Neural crest cell (in vitro differentiated cells): ENCODE results near the gene RALY. TPM values are rescaled to one million over a fixed set of nuclear protein-coding genes. Genes with fewer than 3 reads are reported as not detected.

ENCODE experiments used
- DNase-seq: peaks from one replicate; pipeline ENCODE4 v3.0.0; 2021; ENCODE audit warnings: low read depth, mixed read lengths, low spot score
- H3K27ac Mint-ChIP-seq: one replicate; pipeline ENCODE4 v1.8.0; 2021; ENCODE audit warnings: mild to moderate bottlenecking, mixed read lengths; ENCODE audit not compliant: unreplicated experiment
- H3K27me3 Mint-ChIP-seq: 2 replicates; pipeline ENCODE4 v1.8.0; 2021; ENCODE audit warnings: low read depth, mild to moderate bottlenecking, mixed read lengths
- H3K36me3 Mint-ChIP-seq: 2 replicates; pipeline ENCODE4 v1.8.0; 2021; ENCODE audit warnings: low read depth, mild to moderate bottlenecking, mixed read lengths
- H3K4me1 Mint-ChIP-seq: 2 replicates; pipeline ENCODE4 v1.8.0; 2021; ENCODE audit warnings: mixed read lengths
- H3K4me3 Mint-ChIP-seq: one replicate; pipeline ENCODE4 v1.8.0; 2021; ENCODE audit warnings: mild to moderate bottlenecking, mixed read lengths
- H3K9me3 Mint-ChIP-seq: 2 replicates; pipeline ENCODE4 v1.8.0; 2021; ENCODE audit warnings: mixed read lengths
- total RNA-seq: library from RNA; stranded (reverse); gene quantifications from 2 replicates; pipeline ENCODE4 v1.2.1, GENCODE V29; 2021
- TF ChIP-seq, protein P1 (sequence below): fragments of 200-600 bp; sonication (generic); conservative IDR thresholded peaks from 2 replicates; pipeline ENCODE4 v1.5.0; 2021; ENCODE audit warnings: antibody characterized with exemption, mild to moderate bottlenecking

RALY gene
- total RNA-seq, 1 donor from 2014 or later = 313 TPM

DNA sequence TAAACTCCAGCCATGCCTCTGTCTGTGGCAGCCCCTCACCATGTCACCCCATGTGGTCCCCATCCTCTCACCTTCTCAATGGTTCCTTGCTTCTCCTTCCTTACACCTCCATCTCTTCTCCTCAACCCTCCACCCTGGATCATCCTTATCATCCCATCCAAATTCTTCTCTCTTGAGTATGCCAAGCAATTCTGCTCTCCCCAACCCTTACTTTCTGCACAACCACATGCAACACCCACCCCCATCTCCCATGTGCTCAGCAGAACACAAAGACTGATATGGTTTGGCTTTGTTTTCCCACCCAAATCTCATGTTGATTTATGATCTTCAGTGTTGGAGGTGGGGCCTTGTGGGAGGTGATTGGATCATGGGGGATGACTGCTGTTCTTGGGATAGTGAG is 42.5 kb upstream of the RALY start:
- H3K4me1 Mint-ChIP-seq = peaks cover 3% of the 10 kb centered on the region
- H3K27ac Mint-ChIP-seq = no peak overlapping the region
- H3K27me3 Mint-ChIP-seq = peaks cover 6% of the 10 kb centered on the region
- no peak overlapping the region for H3K4me3 Mint-ChIP-seq
- H3K9me3 Mint-ChIP-seq = peaks cover 21% of the 10 kb centered on the region
- H3K36me3 Mint-ChIP-seq = peaks cover 3% of the 10 kb centered on the region
- TF ChIP-seq, protein P1, sequence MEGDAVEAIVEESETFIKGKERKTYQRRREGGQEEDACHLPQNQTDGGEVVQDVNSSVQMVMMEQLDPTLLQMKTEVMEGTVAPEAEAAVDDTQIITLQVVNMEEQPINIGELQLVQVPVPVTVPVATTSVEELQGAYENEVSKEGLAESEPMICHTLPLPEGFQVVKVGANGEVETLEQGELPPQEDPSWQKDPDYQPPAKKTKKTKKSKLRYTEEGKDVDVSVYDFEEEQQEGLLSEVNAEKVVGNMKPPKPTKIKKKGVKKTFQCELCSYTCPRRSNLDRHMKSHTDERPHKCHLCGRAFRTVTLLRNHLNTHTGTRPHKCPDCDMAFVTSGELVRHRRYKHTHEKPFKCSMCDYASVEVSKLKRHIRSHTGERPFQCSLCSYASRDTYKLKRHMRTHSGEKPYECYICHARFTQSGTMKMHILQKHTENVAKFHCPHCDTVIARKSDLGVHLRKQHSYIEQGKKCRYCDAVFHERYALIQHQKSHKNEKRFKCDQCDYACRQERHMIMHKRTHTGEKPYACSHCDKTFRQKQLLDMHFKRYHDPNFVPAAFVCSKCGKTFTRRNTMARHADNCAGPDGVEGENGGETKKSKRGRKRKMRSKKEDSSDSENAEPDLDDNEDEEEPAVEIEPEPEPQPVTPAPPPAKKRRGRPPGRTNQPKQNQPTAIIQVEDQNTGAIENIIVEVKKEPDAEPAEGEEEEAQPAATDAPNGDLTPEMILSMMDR = no peak
- no peak for DNase-seq

DNA sequence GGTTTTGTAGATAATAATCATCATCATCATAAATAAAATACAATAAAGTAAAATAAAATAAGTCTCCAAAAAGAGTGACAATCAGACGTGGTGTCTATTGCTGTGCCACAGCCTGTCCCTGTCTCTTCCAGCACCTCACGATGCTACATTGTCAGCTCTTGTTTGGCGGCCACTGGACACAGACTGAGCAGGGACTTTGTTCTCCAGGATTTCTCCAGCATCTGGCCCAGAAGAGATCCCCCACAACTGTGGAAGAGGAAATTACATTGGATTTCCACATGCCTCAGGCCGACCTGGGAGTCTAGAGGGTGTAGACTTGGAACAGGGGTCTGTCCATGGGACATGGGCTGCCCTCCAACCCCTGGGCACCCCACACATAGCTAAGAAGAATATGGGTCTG is 39.2 kb upstream of the RALY start:
- peaks cover 6% of the 10 kb centered on the region for H3K27me3 Mint-ChIP-seq
- peaks cover 5% of the 10 kb centered on the region for H3K9me3 Mint-ChIP-seq
- no peaks in the 10 kb centered on the region for H3K36me3 Mint-ChIP-seq
- no peak overlapping the region for H3K4me3 Mint-ChIP-seq
- TF ChIP-seq, protein P1 = no peak
- H3K27ac Mint-ChIP-seq = no peak overlapping the region
- H3K4me1 Mint-ChIP-seq = no peaks in the 10 kb centered on the region
- no peak for DNase-seq

DNA sequence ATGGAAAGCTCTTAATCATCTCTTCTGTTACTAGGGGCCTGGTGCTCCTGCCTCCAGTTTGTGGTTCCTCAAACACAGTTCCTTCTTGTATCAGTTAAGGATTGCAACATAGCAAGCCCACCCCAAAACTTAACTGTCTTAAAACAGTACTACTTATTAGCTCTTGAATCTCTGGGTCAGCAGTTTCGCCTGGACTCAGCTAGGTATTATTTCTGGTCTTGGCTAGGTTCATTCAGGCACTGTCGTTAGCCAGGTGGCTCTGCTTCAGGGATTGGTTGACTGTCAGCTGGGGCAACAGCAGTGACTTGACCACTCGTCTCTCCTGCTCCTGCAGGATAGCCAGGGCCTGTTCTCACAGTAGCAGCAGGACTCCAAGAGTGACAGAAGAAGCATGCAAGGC is 30.0 kb upstream of the RALY start:
- Mint-ChIP-seq H3K36me3 (no peaks in the 10 kb centered on the region), H3K27ac (no peak overlapping the region), H3K9me3 (no peaks in the 10 kb centered on the region), H3K27me3 (no peaks in the 10 kb centered on the region), H3K4me1 (no peaks in the 10 kb centered on the region), H3K4me3 (no peak overlapping the region)
- DNase-seq = no peak
- TF ChIP-seq, protein P1 = no peak

DNA sequence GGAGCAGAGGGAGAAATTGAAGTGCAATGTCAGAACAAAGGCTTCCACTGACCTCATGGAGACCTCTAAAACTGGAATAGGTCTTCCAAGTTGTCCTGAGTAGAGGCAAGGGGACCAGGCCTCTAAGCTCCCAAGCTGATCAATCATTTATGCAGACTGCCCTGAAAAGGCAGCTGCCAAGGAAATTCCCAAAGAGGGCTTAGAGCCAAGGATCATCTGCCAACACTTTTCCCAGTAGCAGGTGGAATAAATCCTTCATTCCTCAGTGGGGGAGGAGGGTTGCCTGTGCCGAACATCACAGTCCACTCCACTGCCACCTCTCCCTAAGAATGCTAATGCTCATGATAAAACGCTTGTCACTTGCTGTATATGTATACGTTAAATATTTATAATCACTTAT is 29.3 kb upstream of the RALY start:
- Mint-ChIP-seq H3K4me3 (no peak overlapping the region), H3K4me1 (no peaks in the 10 kb centered on the region), H3K27ac (no peak overlapping the region), H3K9me3 (no peaks in the 10 kb centered on the region), H3K36me3 (no peaks in the 10 kb centered on the region), H3K27me3 (no peaks in the 10 kb centered on the region)
- DNase-seq = no peak
- TF ChIP-seq, protein P1 = no peak

DNA sequence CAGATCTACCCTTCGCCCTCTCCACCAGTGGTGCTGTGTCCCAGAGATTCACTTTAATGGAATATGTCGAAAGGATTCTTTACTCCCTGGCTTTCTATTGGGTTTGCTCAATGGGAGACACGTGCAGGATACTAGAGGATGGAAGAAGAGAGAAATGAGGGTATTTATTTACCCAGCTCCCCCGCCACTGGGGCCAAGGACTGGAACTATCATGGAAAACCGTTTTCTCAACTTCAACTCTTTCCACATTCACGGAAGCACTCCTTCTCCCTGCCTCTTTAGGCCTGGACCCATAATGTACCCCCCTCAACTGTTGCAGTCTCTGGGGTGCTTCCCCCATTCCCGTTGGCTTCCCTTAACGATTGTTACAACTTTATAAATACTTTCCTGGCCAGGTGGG is 26.6 kb upstream of the RALY start:
- no peak for DNase-seq
- H3K4me1 Mint-ChIP-seq = no peaks in the 10 kb centered on the region
- TF ChIP-seq, protein P1 = no peak
- no peak overlapping the region for H3K4me3 Mint-ChIP-seq
- no peak overlapping the region for H3K27ac Mint-ChIP-seq
- no peaks in the 10 kb centered on the region for H3K27me3 Mint-ChIP-seq
- no peaks in the 10 kb centered on the region for H3K9me3 Mint-ChIP-seq
- H3K36me3 Mint-ChIP-seq = no peaks in the 10 kb centered on the region

DNA sequence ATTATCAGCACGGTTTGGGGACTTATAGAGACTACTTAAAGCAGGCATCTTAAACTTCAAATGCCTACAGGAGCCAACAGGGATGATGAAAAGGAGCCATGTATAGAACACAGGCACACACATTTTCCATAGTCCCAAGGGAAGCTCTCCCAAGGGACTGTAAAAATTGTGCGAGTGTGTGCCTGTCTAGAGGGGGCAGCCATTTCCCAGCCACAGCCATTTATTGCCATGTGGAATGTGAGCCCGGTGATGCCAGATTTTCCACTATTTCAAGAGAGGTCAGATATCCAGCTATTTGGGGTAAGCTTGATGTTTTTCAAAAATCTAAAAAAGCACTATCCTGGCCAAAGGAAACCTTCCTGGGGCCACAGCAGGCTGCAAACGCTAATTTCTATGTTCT is 24.1 kb upstream of the RALY start:
- H3K9me3 Mint-ChIP-seq = no peaks in the 10 kb centered on the region
- no peak for DNase-seq
- TF ChIP-seq, protein P1 = no peak
- no peak overlapping the region for H3K27ac Mint-ChIP-seq
- H3K36me3 Mint-ChIP-seq = no peaks in the 10 kb centered on the region
- H3K27me3 Mint-ChIP-seq = no peaks in the 10 kb centered on the region
- H3K4me1 Mint-ChIP-seq = no peaks in the 10 kb centered on the region
- H3K4me3 Mint-ChIP-seq = no peak overlapping the region
